K562 (cell line): ENCODE results near the gene GINS2. TPM values are rescaled to one million over a fixed set of nuclear protein-coding genes. Genes with fewer than 3 reads are reported as not detected.
A peak's percentile ranks its signal among the peaks of the same experiment; 100 is the strongest.

Experiments used
- ATAC-seq: fragments of 200-7000 bp; cut with Tn5 transposase; 3 replicates; pipeline ENCODE4 v1.9.1; 2020; ENCODE audit warnings: moderate library complexity
- BruUV-seq: library from RNA; stranded (reverse); fragments of 400-500 nt; replicated peaks from 2 replicates; lab custom pipeline; 2021; lab: Mats Ljungman, UMichigan
- CTCF ChIA-PET: fragments of 300-600 bp; formaldehyde crosslinking; extraction: SDS; loops from one replicate; lab custom pipeline; 2021; ENCODE audit warnings: low intra/inter-chr PET ratio; lab: Yijun Ruan, JAX
- POLR2A ChIA-PET: fragments of 300-600, 350-650 bp; sonication (Branson Sonifier 250); formaldehyde crosslinking; extraction: SDS; loops from one replicate; lab custom pipeline; 2021; ENCODE audit warnings: antibody characterized with exemption, inconsistent platforms; lab: Yijun Ruan, JAX
- DNase-seq, 4 experiments: peaks; one replicate each; pipeline versions ENCODE4 v3.0.0 to v3.0.0-alpha.2; 2011 to 2018; ENCODE audit warnings: low spot score in 3 of 4, mixed read lengths in 3 of 4; ENCODE audit errors: extremely low read depth in 1 of 4
- FAIRE-seq: peaks from 2 replicates; lab custom pipeline; 2011; peaks lifted over from hg19 to GRCh38; lab: Jason Lieb, UNC
- H2AFZ ChIP-seq: 2 replicates; pipeline ENCODE4 v1.6.0; 2011; ENCODE audit warnings: low read depth, low read length, control low read depth, inconsistent platforms
- H3K27ac ChIP-seq: fragments of 200-600 bp; 3 replicates; pipeline ENCODE4 v1.8.0; 2011; ENCODE audit warnings: low read depth, mild to moderate bottlenecking, control low read depth, inconsistent platforms, low read length, moderate library complexity, mixed read lengths; ENCODE audit errors: extremely low read depth
- H3K27me3 ChIP-seq, 2 experiments: fragments of 300-600 bp in 1 of 2; 2 replicates in 1 of 2; 3 replicates in 1 of 2; pipeline versions ENCODE4 v1.6.0 to v1.8.0; 2011; ENCODE audit warnings: inconsistent platforms in 2 of 2, low read length in 2 of 2, mild to moderate bottlenecking in 1 of 2, mixed read lengths in 1 of 2, moderate library complexity in 1 of 2; ENCODE audit not compliant: control insufficient read depth in 2 of 2, insufficient read depth in 2 of 2
- H3K36me3 ChIP-seq: fragments of 300-600 bp; 3 replicates; pipeline ENCODE4 v1.8.0; 2011; ENCODE audit warnings: mild to moderate bottlenecking, low read length, inconsistent platforms; ENCODE audit not compliant: control insufficient read depth, insufficient read depth
- H3K4me1 ChIP-seq, 2 experiments: fragments of 200-600 bp in 1 of 2; replicated peaks in 1 of 2; 2 replicates in 1 of 2; 3 replicates in 1 of 2; pipeline versions ENCODE4 v1.5.1 to v1.8.0; 2011; ENCODE audit warnings: inconsistent platforms in 2 of 2, low read length in 2 of 2, mild to moderate bottlenecking in 1 of 2, mixed read lengths in 1 of 2, moderate library complexity in 1 of 2; ENCODE audit not compliant: control insufficient read depth in 2 of 2, insufficient read depth in 2 of 2
- H3K4me2 ChIP-seq: 2 replicates; pipeline ENCODE4 v1.6.1; 2011; ENCODE audit warnings: low read length, control low read depth, inconsistent platforms, mixed read lengths; ENCODE audit not compliant: insufficient read depth
- H3K4me3 ChIP-seq: fragments of 200-600 bp; sonication (generic), shearing (Covaris generic); 2 replicates; pipeline ENCODE4 v1.5.1; 2016; ENCODE audit warnings: control low read depth, inconsistent platforms
- H3K79me2 ChIP-seq: fragments of 200-600 bp; 3 replicates; pipeline ENCODE4 v1.8.0; 2011; ENCODE audit warnings: low read length, inconsistent platforms; ENCODE audit not compliant: control insufficient read depth, insufficient read depth
- H3K9ac ChIP-seq, 2 experiments: 2 replicates each; pipeline versions ENCODE4 v1.6.0 to v1.6.1; 2011; ENCODE audit warnings: low read depth in 2 of 2, low read length in 2 of 2, control low read depth in 1 of 2, inconsistent platforms in 1 of 2, mild to moderate bottlenecking in 1 of 2, mixed read lengths in 1 of 2; ENCODE audit not compliant: insufficient read depth in 1 of 2
- H3K9me1 ChIP-seq: one replicate; pipeline ENCODE4 v1.6.0; 2011; ENCODE audit warnings: inconsistent platforms, mild to moderate bottlenecking, low read length, moderate library complexity; ENCODE audit not compliant: control insufficient read depth, insufficient read depth
- H3K9me3 ChIP-seq: replicated peaks from 2 replicates; pipeline ENCODE4 v1.5.1; 2011; ENCODE audit warnings: low read depth, low read length, inconsistent platforms; ENCODE audit not compliant: control insufficient read depth, insufficient read depth
- H4K20me1 ChIP-seq: replicated peaks from 2 replicates; pipeline ENCODE4 v1.6.1; 2011; ENCODE audit warnings: low read length, inconsistent platforms, mixed read lengths; ENCODE audit not compliant: control insufficient read depth, insufficient read depth
- CTCF ChIP-seq, 3 experiments: IDR thresholded peaks in 2 of 3; conservative IDR thresholded peaks in 1 of 3; 2 replicates each; pipeline ENCODE4 v1.5.1; 2011 to 2012; ENCODE audit warnings: low read length in 3 of 3, mild to moderate bottlenecking in 3 of 3, control low read depth in 2 of 3, improper control_type of control experiment in 1 of 3, inconsistent platforms in 1 of 3, low read depth in 1 of 3, mixed read lengths in 1 of 3, moderate library complexity in 1 of 3; ENCODE audit not compliant: insufficient read depth in 2 of 3
- PCBP1 ChIP-seq: fragments of 200-400 bp; formaldehyde crosslinking; IDR thresholded peaks from 2 replicates; pipeline ENCODE4 v1.6.1; 2018; ENCODE audit warnings: mild to moderate bottlenecking, low read depth, low read length; ENCODE audit not compliant: poor library complexity, severe bottlenecking
- RBM22 ChIP-seq: fragments of 200-400 bp; formaldehyde crosslinking; IDR thresholded peaks from 2 replicates; pipeline ENCODE4 v1.6.1; 2018; ENCODE audit warnings: low read length, low read depth; ENCODE audit not compliant: poor library complexity, severe bottlenecking
- ZNF586 ChIP-seq: fragments of 450-650 bp; formaldehyde crosslinking; conservative IDR thresholded peaks from 2 replicates; pipeline ENCODE4 v1.4.0; 2020; ENCODE audit warnings: mild to moderate bottlenecking, moderate library complexity
- WGBS: fragments of 100-300 bp; shearing (Covaris generic); methylation state at CpG from one replicate; pipeline ENCODE4 v1.1.6; 2016; ENCODE audit warnings: low coverage, mixed read lengths; ENCODE audit not compliant: insufficient coverage; ENCODE audit errors: missing lambda C conversion rate; 5-methylcytosine and 5-hydroxymethylcytosine counted together
- in situ Hi-C: fragments of 300-500 bp; cut with MboI; formaldehyde crosslinking; loops from 4 replicates; pipeline ENCODE4 v1.15.0; 2018; ENCODE audit warnings: inconsistent platforms, mixed read lengths
- intact Hi-C: fragments of 100-400 bp; cut with micrococcal nuclease; formaldehyde crosslinking; loops from 2 replicates; pipeline ENCODE4 v1.14.2; 2022
- polyA plus RNA-seq, 8 experiments: library from polyadenylated mRNA; depleted of rRNA in 4 of 8; stranded (reverse) in 5 of 8; unstranded in 3 of 8; fragments of >200 nt; fragmentation: Nextera tagmentation in 2 of 8; fragmentation: Illumina TruSeq in 1 of 8; extraction: Ambion mirVana in 2 of 8; extraction: Trizol in 1 of 8; gene quantifications; 2 replicates each; pipeline versions ENCODE4 v1.2.1 to v1.2.3, GENCODE V29; 2011 to 2014; ENCODE audit warnings: inconsistent platforms in 1 of 8, missing spikeins in 1 of 8
- total RNA-seq, 7 experiments: library from RNA; depleted of rRNA in 6 of 7; stranded (reverse); fragments of >200 nt in 6 of 7; fragmentation: Illumina TruSeq in 2 of 7; extraction: Trizol in 2 of 7; gene quantifications; 2 replicates each; pipeline versions ENCODE4 v1.2.1 to v1.2.3, GENCODE V29; 2011 to 2021; ENCODE audit warnings: low replicate concordance in 1 of 7

Gene GINS2
- total and polyA plus RNA-seq, 9 of the 15 experiments (the other 6 are each of a cell fraction or from before 2014, with no cell fraction given), result 40.4 to 76.2 (median 44.6) TPM

GRCh38 chr16:85659805-85660511, 28.8 kb downstream of the GINS2 start (continued):
- TF ChIP-seq CTCF (IDR thresholded peaks at IDR 0.05 in 2 of 3, conservative IDR thresholded peaks at IDR 0.05 in 1 of 3; ENCODE audit: insufficient read depth in 2 of 3, low read depth in 1 of 3, low read length in 3 of 3) (peak; percentile 81 to 96 (median 88)), RBM22 (peak; percentile 80)

- H3K27ac ChIP-seq, result no peak overlapping the region
- peaks cover 99% of the 10 kb centered on the region for H3K36me3 ChIP-seq
- no peak overlapping the region for H3K4me3 ChIP-seq
- peaks cover 0 to 37% of the 10 kb centered on the region in 2 experiments; a peak in 1 of 5 replicates for H3K4me1 ChIP-seq
- no peak overlapping the region for H3K9ac ChIP-seq
- no peak overlapping the region for H3K4me2 ChIP-seq
- peaks cover 36% of the 10 kb centered on the region for H3K79me2 ChIP-seq
- in situ Hi-C loops, result no loop called here
- intact Hi-C loops, result no loop called here
- H2AFZ ChIP-seq, result no peak overlapping the region
- DNase-seq (no peak), FAIRE-seq (no peak), ATAC-seq (no peak; the same call in 2 of the 3 replicates)
- H3K27me3 ChIP-seq, result no peaks in the 10 kb centered on the region
- H4K20me1 ChIP-seq, result peaks cover 41% of the 10 kb centered on the region
- POLR2A ChIA-PET, result interaction anchor here (0.8 to 3.1 kb wide), 5 partner anchors 9 to 24 kb away, joined by 3 to 10 read pairs (median 3); no protein-coding TSS in a partner anchor
- H3K9me1 ChIP-seq, result no peaks in the 10 kb centered on the region
- BruUV-seq, result no TSS peak
- WGBS, result 93% methylated on average over 8 of the region's 8 CpGs
- H3K9me3 ChIP-seq, result no peaks in the 10 kb centered on the region
- CTCF ChIA-PET, result interaction anchor here (1.0 to 2.1 kb wide), 3 partner anchors 47 to 60 kb away, joined by 3 to 10 read pairs (median 7); no protein-coding TSS in a partner anchor
- no peak for TF ChIP-seq PCBP1
- TF ChIP-seq ZNF586, result 0 out of 2 replicates have a peak, but pooled peaks have one; percentile 36
These were observed 29.4 kb downstream of the GINS2 start for GRCh38 chr16:85659336-85659735.
